ENCODE results near the gene ACSS3. TPM values are rescaled to one million over a fixed set of nuclear protein-coding genes. Genes with fewer than 3 reads are reported as not detected.
"Not testable (repeated sequence)": the region's sequence is repeated elsewhere in the genome, so short reads cannot be mapped to it uniquely, and the experiment has no call there.

Gene ACSS3
- total RNA-seq, 1 donor from 2014 or later, result not detected

- DNase-seq (ENCODE audit: low spot score), result no peak
- H3K4me3 Mint-ChIP-seq (ENCODE audit: low read depth), result no peak overlapping the region
- H3K9me3 Mint-ChIP-seq, result no peaks in the 10 kb centered on the region
- no peaks in the 10 kb centered on the region for H3K27me3 Mint-ChIP-seq (ENCODE audit: low read depth)
- H3K27ac Mint-ChIP-seq, result no peak overlapping the region
- H3K4me1 Mint-ChIP-seq (ENCODE audit: low read depth), result no peaks in the 10 kb centered on the region
- H3K36me3 Mint-ChIP-seq (ENCODE audit: low read depth), result no peaks in the 10 kb centered on the region
- intact Hi-C loops (cut with micrococcal nuclease), result no loop called here
Observed at GRCh38 chr12:81203671-81204204, 125.9 kb downstream of the ACSS3 start.

GRCh38 chr12:81205416-81205815 lies 127.5 kb downstream of the ACSS3 start:
- H3K4me1 Mint-ChIP-seq (ENCODE audit: low read depth), result no peaks in the 10 kb centered on the region
- no peaks in the 10 kb centered on the region for H3K36me3 Mint-ChIP-seq (ENCODE audit: low read depth)
- H3K4me3 Mint-ChIP-seq (ENCODE audit: low read depth), result no peak overlapping the region
- no peak overlapping the region for H3K27ac Mint-ChIP-seq
- DNase-seq (ENCODE audit: low spot score), result no peak
- H3K9me3 Mint-ChIP-seq, result no peaks in the 10 kb centered on the region
- H3K27me3 Mint-ChIP-seq (ENCODE audit: low read depth), result no peaks in the 10 kb centered on the region
- intact Hi-C loops (cut with micrococcal nuclease), result no loop called here

GRCh38 chr12:81206429-81206828 lies 128.6 kb downstream of the ACSS3 start:
- H3K9me3 Mint-ChIP-seq, result no peaks in the 10 kb centered on the region
- no peaks in the 10 kb centered on the region for H3K4me1 Mint-ChIP-seq (ENCODE audit: low read depth)
- no peak overlapping the region for H3K27ac Mint-ChIP-seq
- H3K27me3 Mint-ChIP-seq (ENCODE audit: low read depth), result no peaks in the 10 kb centered on the region
- no peaks in the 10 kb centered on the region for H3K36me3 Mint-ChIP-seq (ENCODE audit: low read depth)
- intact Hi-C loops (cut with micrococcal nuclease), result no loop called here
- no peak overlapping the region for H3K4me3 Mint-ChIP-seq (ENCODE audit: low read depth)
- DNase-seq (ENCODE audit: low spot score), result no peak

- Mint-ChIP-seq H3K27ac (no peak overlapping the region), H3K4me3 (ENCODE audit: low read depth) (no peak overlapping the region), H3K27me3 (ENCODE audit: low read depth) (no peaks in the 10 kb centered on the region), H3K36me3 (ENCODE audit: low read depth) (no peaks in the 10 kb centered on the region), H3K9me3 (no peaks in the 10 kb centered on the region), H3K4me1 (ENCODE audit: low read depth) (no peaks in the 10 kb centered on the region)
- no peak for DNase-seq (ENCODE audit: low spot score)
- intact Hi-C loops (cut with micrococcal nuclease), result no loop called here
Observed at GRCh38 chr12:81207173-81207572, 129.3 kb downstream of the ACSS3 start.

- Mint-ChIP-seq H3K27me3 (ENCODE audit: low read depth) (no peaks in the 10 kb centered on the region), H3K4me3 (ENCODE audit: low read depth) (no peak overlapping the region), H3K9me3 (no peaks in the 10 kb centered on the region), H3K36me3 (ENCODE audit: low read depth) (no peaks in the 10 kb centered on the region), H3K4me1 (ENCODE audit: low read depth) (no peaks in the 10 kb centered on the region), H3K27ac (no peak overlapping the region)
- intact Hi-C loops (cut with micrococcal nuclease), result no loop called here
- DNase-seq (ENCODE audit: low spot score), result no peak
Observed at GRCh38 chr12:81207664-81208063, 129.8 kb downstream of the ACSS3 start.

- H3K4me3 Mint-ChIP-seq (ENCODE audit: low read depth), result no peak overlapping the region
- intact Hi-C loops (cut with micrococcal nuclease), result no loop called here
- H3K27me3 Mint-ChIP-seq (ENCODE audit: low read depth), result no peaks in the 10 kb centered on the region
- no peaks in the 10 kb centered on the region for H3K9me3 Mint-ChIP-seq
- H3K36me3 Mint-ChIP-seq (ENCODE audit: low read depth), result no peaks in the 10 kb centered on the region
- no peak overlapping the region for H3K27ac Mint-ChIP-seq
- H3K4me1 Mint-ChIP-seq (ENCODE audit: low read depth), result no peaks in the 10 kb centered on the region
- no peak for DNase-seq (ENCODE audit: low spot score)
Observed at GRCh38 chr12:81208187-81208911, 130.5 kb downstream of the ACSS3 start.

GRCh38 chr12:81209012-81209411 lies 131.1 kb downstream of the ACSS3 start:
- intact Hi-C loops (cut with micrococcal nuclease), result no loop called here
- DNase-seq (ENCODE audit: low spot score), result no peak
- Mint-ChIP-seq H3K4me1 (ENCODE audit: low read depth) (no peaks in the 10 kb centered on the region), H3K27me3 (ENCODE audit: low read depth) (no peaks in the 10 kb centered on the region), H3K27ac (no peak overlapping the region), H3K36me3 (ENCODE audit: low read depth) (no peaks in the 10 kb centered on the region), H3K9me3 (no peaks in the 10 kb centered on the region), H3K4me3 (ENCODE audit: low read depth) (no peak overlapping the region)

- intact Hi-C loops (cut with micrococcal nuclease); H3K4me1 Mint-ChIP-seq (ENCODE audit: low read depth); H3K27ac Mint-ChIP-seq; H3K4me3 Mint-ChIP-seq (ENCODE audit: low read depth); DNase-seq (ENCODE audit: low spot score); H3K9me3 Mint-ChIP-seq; H3K27me3 Mint-ChIP-seq (ENCODE audit: low read depth); H3K36me3 Mint-ChIP-seq (ENCODE audit: low read depth): not testable (repeated sequence)
Observed at GRCh38 chr12:81209772-81210225, 131.9 kb downstream of the ACSS3 start.

- H3K27ac Mint-ChIP-seq, result no peak overlapping the region
- H3K9me3 Mint-ChIP-seq, result no peaks in the 10 kb centered on the region
Observed at GRCh38 chr12:81211306-81211705, 133.4 kb downstream of the ACSS3 start.

GRCh38 chr12:81212996-81213696 lies 135.3 kb downstream of the ACSS3 start:
- intact Hi-C loops (cut with micrococcal nuclease), result no loop called here
- H3K9me3 Mint-ChIP-seq, result no peaks in the 10 kb centered on the region
- H3K4me3 Mint-ChIP-seq (ENCODE audit: low read depth), result no peak overlapping the region
- no peak for DNase-seq (ENCODE audit: low spot score)
- no peaks in the 10 kb centered on the region for H3K27me3 Mint-ChIP-seq (ENCODE audit: low read depth)
- H3K27ac Mint-ChIP-seq, result no peak overlapping the region
- no peaks in the 10 kb centered on the region for H3K4me1 Mint-ChIP-seq (ENCODE audit: low read depth)
- no peaks in the 10 kb centered on the region for H3K36me3 Mint-ChIP-seq (ENCODE audit: low read depth)

More at GRCh38 chr12:81211306-81211705, 133.4 kb downstream of the ACSS3 start:
- Mint-ChIP-seq H3K27me3 (ENCODE audit: low read depth) (no peaks in the 10 kb centered on the region), H3K4me3 (ENCODE audit: low read depth) (no peak overlapping the region), H3K4me1 (ENCODE audit: low read depth) (no peaks in the 10 kb centered on the region), H3K36me3 (ENCODE audit: low read depth) (no peaks in the 10 kb centered on the region)
- no peak for DNase-seq (ENCODE audit: low spot score)
- intact Hi-C loops (cut with micrococcal nuclease), result no loop called here

- no peaks in the 10 kb centered on the region for H3K36me3 Mint-ChIP-seq (ENCODE audit: low read depth)
- no peaks in the 10 kb centered on the region for H3K9me3 Mint-ChIP-seq
- H3K4me1 Mint-ChIP-seq (ENCODE audit: low read depth), result no peaks in the 10 kb centered on the region
- intact Hi-C loops (cut with micrococcal nuclease), result no loop called here
- no peak for DNase-seq (ENCODE audit: low spot score)
- no peak overlapping the region for H3K4me3 Mint-ChIP-seq (ENCODE audit: low read depth)
- H3K27me3 Mint-ChIP-seq (ENCODE audit: low read depth), result no peaks in the 10 kb centered on the region
- no peak overlapping the region for H3K27ac Mint-ChIP-seq
Observed at GRCh38 chr12:81216739-81217138, 138.9 kb downstream of the ACSS3 start.

GRCh38 chr12:81221681-81222080 lies 143.8 kb downstream of the ACSS3 start:
- Mint-ChIP-seq H3K36me3 (ENCODE audit: low read depth) (no peaks in the 10 kb centered on the region), H3K9me3 (no peaks in the 10 kb centered on the region), H3K27ac (no peak overlapping the region), H3K4me1 (ENCODE audit: low read depth) (no peaks in the 10 kb centered on the region), H3K4me3 (ENCODE audit: low read depth) (no peak overlapping the region), H3K27me3 (ENCODE audit: low read depth) (no peaks in the 10 kb centered on the region)
- DNase-seq (ENCODE audit: low spot score), result no peak
- intact Hi-C loops (cut with micrococcal nuclease), result no loop called here

GRCh38 chr12:81222846-81223592 lies 145.1 kb downstream of the ACSS3 start:
- no peak for DNase-seq (ENCODE audit: low spot score)
- H3K27me3 Mint-ChIP-seq (ENCODE audit: low read depth), result no peaks in the 10 kb centered on the region
- no peak overlapping the region for H3K4me3 Mint-ChIP-seq (ENCODE audit: low read depth)
- H3K9me3 Mint-ChIP-seq, result no peaks in the 10 kb centered on the region
- intact Hi-C loops (cut with micrococcal nuclease), result no loop called here
- H3K4me1 Mint-ChIP-seq (ENCODE audit: low read depth), result no peaks in the 10 kb centered on the region
- no peak overlapping the region for H3K27ac Mint-ChIP-seq
- H3K36me3 Mint-ChIP-seq (ENCODE audit: low read depth), result no peaks in the 10 kb centered on the region
